ENCODE results near the gene CD9. TPM values are rescaled to one million over a fixed set of nuclear protein-coding genes. Genes with fewer than 3 reads are reported as not detected.

Gene CD9
- polyA plus RNA-seq, 1 donor, result 204 TPM

GRCh38 chr12:6273541-6274230 is 73.5 kb downstream of the CD9 start:
- no CpG with 5 or more reads among the region's 9 CpGs for WGBS (ENCODE audit: insufficient coverage, low lambda C conversion rate)
- DNase-seq, result peak in 1 of 2 donors; percentile 13
- no peaks in the 10 kb centered on the region for H3K27me3 ChIP-seq (ENCODE audit: control insufficient read depth, insufficient read depth, low read length)
- H3K27ac ChIP-seq (ENCODE audit: low read length), result no peak overlapping the region
- H3K4me3 ChIP-seq (ENCODE audit: low read length), result no peak overlapping the region
- peaks cover 23% of the 10 kb centered on the region for H3K4me1 ChIP-seq (ENCODE audit: control insufficient read depth, insufficient read depth, low read length)
- H3K36me3 ChIP-seq (ENCODE audit: control insufficient read depth, insufficient read depth, low read length), result no peaks in the 10 kb centered on the region
- no peaks in the 10 kb centered on the region for H3K9me3 ChIP-seq (ENCODE audit: control insufficient read depth, low read depth, low read length)

- H3K27ac ChIP-seq (ENCODE audit: low read length), result no peak overlapping the region
- DNase-seq, result peak in 1 of 2 donors; percentile 2
- no peaks in the 10 kb centered on the region for H3K27me3 ChIP-seq (ENCODE audit: control insufficient read depth, insufficient read depth, low read length)
- WGBS (ENCODE audit: insufficient coverage, low lambda C conversion rate), result 80% methylated on average over 1 of the region's 12 CpGs
- peaks cover 28% of the 10 kb centered on the region for H3K4me1 ChIP-seq (ENCODE audit: control insufficient read depth, insufficient read depth, low read length)
- no peaks in the 10 kb centered on the region for H3K36me3 ChIP-seq (ENCODE audit: control insufficient read depth, insufficient read depth, low read length)
- H3K9me3 ChIP-seq (ENCODE audit: control insufficient read depth, low read depth, low read length), result no peaks in the 10 kb centered on the region
- no peak overlapping the region for H3K4me3 ChIP-seq (ENCODE audit: low read length)
These were observed 74.3 kb downstream of the CD9 start for GRCh38 chr12:6274231-6275221.

DNA sequence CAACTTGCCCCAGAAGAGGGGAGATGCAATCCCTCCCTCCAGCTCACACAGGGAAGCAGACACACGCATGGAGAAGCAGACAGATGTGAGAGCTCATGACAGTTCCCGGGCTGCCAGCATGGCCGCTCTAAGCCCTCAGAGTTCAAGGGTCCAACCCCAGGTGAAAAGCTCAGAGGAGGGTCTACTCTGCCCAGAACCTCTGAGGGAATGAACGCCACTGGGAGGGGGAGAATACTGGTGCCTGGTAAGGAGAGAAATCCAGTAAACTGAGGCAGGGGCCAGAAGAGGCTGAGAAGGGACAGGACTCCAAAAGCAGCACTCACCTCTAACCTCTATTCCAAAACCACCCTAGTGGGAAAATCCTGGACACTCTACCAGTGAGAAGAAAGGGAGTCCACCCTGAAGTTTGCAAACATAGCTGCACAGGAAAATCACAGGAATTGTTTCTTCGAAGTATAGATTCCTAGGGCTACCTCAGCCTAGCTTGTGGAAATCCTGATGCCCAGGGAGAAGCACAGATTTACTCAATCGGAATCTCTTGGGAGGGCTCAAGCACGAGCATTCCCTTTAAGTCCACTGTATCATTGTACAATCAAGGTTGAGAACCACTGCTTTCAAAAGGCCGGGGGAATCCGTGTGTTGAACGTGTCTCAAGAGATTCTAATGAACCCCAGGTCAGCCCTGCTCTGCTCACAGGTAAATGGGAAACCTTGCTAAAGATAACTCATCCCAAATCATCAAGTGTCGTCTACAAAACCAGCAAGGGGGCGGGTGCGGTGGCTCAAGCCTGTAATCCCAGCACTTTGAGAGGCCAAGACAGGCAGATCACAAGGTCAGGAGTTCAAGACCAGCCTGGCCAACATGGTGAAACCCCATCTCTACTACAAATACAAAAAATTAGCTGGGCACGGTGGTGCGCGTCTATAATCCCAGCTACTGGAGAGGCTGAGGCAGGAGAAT is 76.0 kb downstream of the CD9 start:
- peaks cover 28% of the 10 kb centered on the region for H3K4me1 ChIP-seq (ENCODE audit: control insufficient read depth, insufficient read depth, low read length)
- WGBS (ENCODE audit: insufficient coverage, low lambda C conversion rate), result no CpG with 5 or more reads among the region's 16 CpGs
- H3K4me3 ChIP-seq (ENCODE audit: low read length), result no peak overlapping the region
- H3K27ac ChIP-seq (ENCODE audit: low read length), result no peak overlapping the region
- no peaks in the 10 kb centered on the region for H3K9me3 ChIP-seq (ENCODE audit: control insufficient read depth, low read depth, low read length)
- DNase-seq, result no peak
- H3K27me3 ChIP-seq (ENCODE audit: control insufficient read depth, insufficient read depth, low read length), result no peaks in the 10 kb centered on the region
- H3K36me3 ChIP-seq (ENCODE audit: control insufficient read depth, insufficient read depth, low read length), result no peaks in the 10 kb centered on the region

GRCh38 chr12:6276956-6277620 is 76.9 kb downstream of the CD9 start:
- peaks cover 28% of the 10 kb centered on the region for H3K4me1 ChIP-seq (ENCODE audit: control insufficient read depth, insufficient read depth, low read length)
- H3K36me3 ChIP-seq (ENCODE audit: control insufficient read depth, insufficient read depth, low read length), result no peaks in the 10 kb centered on the region
- H3K9me3 ChIP-seq (ENCODE audit: control insufficient read depth, low read depth, low read length), result no peaks in the 10 kb centered on the region
- H3K4me3 ChIP-seq (ENCODE audit: low read length), result no peak overlapping the region
- H3K27ac ChIP-seq (ENCODE audit: low read length), result no peak overlapping the region
- H3K27me3 ChIP-seq (ENCODE audit: control insufficient read depth, insufficient read depth, low read length), result no peaks in the 10 kb centered on the region
- no CpG with 5 or more reads among the region's 7 CpGs for WGBS (ENCODE audit: insufficient coverage, low lambda C conversion rate)
- peak in 1 of 2 donors; percentile 54 for DNase-seq

DNA sequence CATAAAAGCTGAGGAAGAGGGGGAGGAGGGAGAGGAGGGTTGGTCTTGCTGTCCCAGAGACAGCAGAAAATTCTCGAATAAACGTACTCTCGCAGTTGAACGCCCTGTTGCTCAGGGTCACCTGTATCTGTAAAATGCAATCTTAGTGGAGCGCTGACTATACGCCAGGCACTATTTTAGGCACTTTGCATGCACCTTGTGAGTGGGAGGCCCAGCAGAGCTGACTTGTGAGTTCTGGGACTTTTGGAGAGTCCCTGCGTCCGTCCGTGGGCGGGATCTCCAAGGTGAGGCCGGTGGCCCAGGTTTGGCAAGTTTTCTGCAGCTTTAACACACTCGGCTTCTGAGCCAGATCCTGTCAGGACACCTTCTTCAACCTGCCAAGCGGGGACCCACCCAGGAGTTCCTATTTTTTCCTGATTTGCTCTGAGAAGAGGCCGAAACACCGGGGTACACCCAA is 77.8 kb downstream of the CD9 start:
- H3K4me1 ChIP-seq (ENCODE audit: control insufficient read depth, insufficient read depth, low read length), result peaks cover 24% of the 10 kb centered on the region
- peak overlapping the region; percentile 61 for H3K27ac ChIP-seq (ENCODE audit: low read length)
- H3K9me3 ChIP-seq (ENCODE audit: control insufficient read depth, low read depth, low read length), result no peaks in the 10 kb centered on the region
- DNase-seq, result no peak
- H3K27me3 ChIP-seq (ENCODE audit: control insufficient read depth, insufficient read depth, low read length), result no peaks in the 10 kb centered on the region
- H3K36me3 ChIP-seq (ENCODE audit: control insufficient read depth, insufficient read depth, low read length), result no peaks in the 10 kb centered on the region
- peak overlapping the region; percentile 36 for H3K4me3 ChIP-seq (ENCODE audit: low read length)
- WGBS (ENCODE audit: insufficient coverage, low lambda C conversion rate), result 80% methylated on average over 1 of the region's 15 CpGs

GRCh38 chr12:6278439-6279255 is 78.4 kb downstream of the CD9 start:
- Histone ChIP-seq H3K27ac (ENCODE audit: low read length) (peak overlapping the region; percentile 61), H3K27me3 (ENCODE audit: control insufficient read depth, insufficient read depth, low read length) (no peaks in the 10 kb centered on the region), H3K4me3 (ENCODE audit: low read length) (peak overlapping the region; percentile 36), H3K9me3 (ENCODE audit: control insufficient read depth, low read depth, low read length) (no peaks in the 10 kb centered on the region), H3K36me3 (ENCODE audit: control insufficient read depth, insufficient read depth, low read length) (no peaks in the 10 kb centered on the region), H3K4me1 (ENCODE audit: control insufficient read depth, insufficient read depth, low read length) (peaks cover 21% of the 10 kb centered on the region)
- no CpG with 5 or more reads among the region's 88 CpGs for WGBS (ENCODE audit: insufficient coverage, low lambda C conversion rate)
- peak; percentile 89 to 95 for DNase-seq

- Histone ChIP-seq H3K36me3 (ENCODE audit: control insufficient read depth, insufficient read depth, low read length) (no peaks in the 10 kb centered on the region), H3K27me3 (ENCODE audit: control insufficient read depth, insufficient read depth, low read length) (no peaks in the 10 kb centered on the region), H3K4me3 (ENCODE audit: low read length) (no peak overlapping the region), H3K4me1 (ENCODE audit: control insufficient read depth, insufficient read depth, low read length) (peaks cover 20% of the 10 kb centered on the region), H3K27ac (ENCODE audit: low read length) (no peak overlapping the region), H3K9me3 (ENCODE audit: control insufficient read depth, low read depth, low read length) (no peaks in the 10 kb centered on the region)
- DNase-seq, result no peak
- no CpG with 5 or more reads among the region's 12 CpGs for WGBS (ENCODE audit: insufficient coverage, low lambda C conversion rate)
These were observed 79.0 kb downstream of the CD9 start for GRCh38 chr12:6279256-6279628.

DNA sequence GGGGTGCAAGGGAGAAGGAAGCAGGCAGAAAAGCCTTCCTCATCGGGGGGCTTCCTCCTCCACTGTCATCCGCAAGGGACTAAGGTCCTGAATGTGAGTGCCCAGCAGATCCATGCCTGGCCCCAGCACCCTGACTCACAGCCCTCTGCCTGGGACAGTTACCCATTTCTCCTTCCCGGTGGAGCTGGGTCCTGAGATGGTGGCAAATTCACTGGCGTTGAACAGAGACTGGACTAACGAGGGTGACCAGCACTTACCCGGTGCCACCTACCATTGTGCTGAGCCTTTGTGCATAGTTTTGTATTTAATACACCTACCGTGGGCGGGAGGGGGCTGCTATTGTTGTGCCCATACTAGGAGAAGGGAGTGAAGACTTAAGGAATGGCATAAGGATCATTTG is 79.4 kb downstream of the CD9 start:
- no CpG with 5 or more reads among the region's 8 CpGs for WGBS (ENCODE audit: insufficient coverage, low lambda C conversion rate)
- Histone ChIP-seq H3K36me3 (ENCODE audit: control insufficient read depth, insufficient read depth, low read length) (no peaks in the 10 kb centered on the region), H3K9me3 (ENCODE audit: control insufficient read depth, low read depth, low read length) (no peaks in the 10 kb centered on the region), H3K4me3 (ENCODE audit: low read length) (no peak overlapping the region), H3K4me1 (ENCODE audit: control insufficient read depth, insufficient read depth, low read length) (peaks cover 20% of the 10 kb centered on the region), H3K27me3 (ENCODE audit: control insufficient read depth, insufficient read depth, low read length) (no peaks in the 10 kb centered on the region), H3K27ac (ENCODE audit: low read length) (no peak overlapping the region)
- DNase-seq, result no peak

DNA sequence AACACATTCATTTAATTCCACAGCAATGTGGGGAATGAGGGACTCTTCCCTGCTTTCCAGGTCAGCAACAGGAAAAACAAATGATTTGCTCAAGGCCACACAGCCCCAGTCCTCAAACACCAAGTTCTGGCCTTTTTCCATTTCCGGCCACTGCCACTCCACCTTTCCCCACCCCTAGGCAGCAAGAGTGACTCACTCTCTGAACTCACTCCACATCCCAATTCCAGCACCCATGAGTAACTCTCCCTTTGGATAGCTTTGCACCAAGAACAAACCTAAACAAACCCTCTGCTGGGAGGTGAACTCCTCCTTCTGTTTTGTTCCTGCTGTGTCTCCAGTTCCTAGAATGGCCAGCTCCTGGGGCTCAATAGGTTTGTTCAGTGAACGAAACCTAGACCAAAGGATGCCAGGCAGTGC is 79.9 kb downstream of the CD9 start:
- Histone ChIP-seq H3K27ac (ENCODE audit: low read length) (no peak overlapping the region), H3K9me3 (ENCODE audit: control insufficient read depth, low read depth, low read length) (no peaks in the 10 kb centered on the region), H3K4me3 (ENCODE audit: low read length) (no peak overlapping the region), H3K27me3 (ENCODE audit: control insufficient read depth, insufficient read depth, low read length) (no peaks in the 10 kb centered on the region), H3K4me1 (ENCODE audit: control insufficient read depth, insufficient read depth, low read length) (peaks cover 20% of the 10 kb centered on the region), H3K36me3 (ENCODE audit: control insufficient read depth, insufficient read depth, low read length) (no peaks in the 10 kb centered on the region)
- no CpG with 5 or more reads among the region's 2 CpGs for WGBS (ENCODE audit: insufficient coverage, low lambda C conversion rate)
- DNase-seq, result no peak
